ENCODE measurements around the gene NPTXR.

- TF ChIP-seq CTCF (IDR thresholded peaks at IDR 0.05; ENCODE audit: low read depth, low read length, missing input control) (no peak), YY1 (IDR thresholded peaks at IDR 0.05) (no peak), MAX (IDR thresholded peaks at IDR 0.05) (no peak)
- TF ChIP-seq, protein P1, sequence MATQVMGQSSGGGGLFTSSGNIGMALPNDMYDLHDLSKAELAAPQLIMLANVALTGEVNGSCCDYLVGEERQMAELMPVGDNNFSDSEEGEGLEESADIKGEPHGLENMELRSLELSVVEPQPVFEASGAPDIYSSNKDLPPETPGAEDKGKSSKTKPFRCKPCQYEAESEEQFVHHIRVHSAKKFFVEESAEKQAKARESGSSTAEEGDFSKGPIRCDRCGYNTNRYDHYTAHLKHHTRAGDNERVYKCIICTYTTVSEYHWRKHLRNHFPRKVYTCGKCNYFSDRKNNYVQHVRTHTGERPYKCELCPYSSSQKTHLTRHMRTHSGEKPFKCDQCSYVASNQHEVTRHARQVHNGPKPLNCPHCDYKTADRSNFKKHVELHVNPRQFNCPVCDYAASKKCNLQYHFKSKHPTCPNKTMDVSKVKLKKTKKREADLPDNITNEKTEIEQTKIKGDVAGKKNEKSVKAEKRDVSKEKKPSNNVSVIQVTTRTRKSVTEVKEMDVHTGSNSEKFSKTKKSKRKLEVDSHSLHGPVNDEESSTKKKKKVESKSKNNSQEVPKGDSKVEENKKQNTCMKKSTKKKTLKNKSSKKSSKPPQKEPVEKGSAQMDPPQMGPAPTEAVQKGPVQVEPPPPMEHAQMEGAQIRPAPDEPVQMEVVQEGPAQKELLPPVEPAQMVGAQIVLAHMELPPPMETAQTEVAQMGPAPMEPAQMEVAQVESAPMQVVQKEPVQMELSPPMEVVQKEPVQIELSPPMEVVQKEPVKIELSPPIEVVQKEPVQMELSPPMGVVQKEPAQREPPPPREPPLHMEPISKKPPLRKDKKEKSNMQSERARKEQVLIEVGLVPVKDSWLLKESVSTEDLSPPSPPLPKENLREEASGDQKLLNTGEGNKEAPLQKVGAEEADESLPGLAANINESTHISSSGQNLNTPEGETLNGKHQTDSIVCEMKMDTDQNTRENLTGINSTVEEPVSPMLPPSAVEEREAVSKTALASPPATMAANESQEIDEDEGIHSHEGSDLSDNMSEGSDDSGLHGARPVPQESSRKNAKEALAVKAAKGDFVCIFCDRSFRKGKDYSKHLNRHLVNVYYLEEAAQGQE (IDR thresholded peaks at IDR 0.05) = no peak
Measured at GRCh38 chr22:38774496-38775166, 69.2 kb downstream of the NPTXR start.

All from liver (tissue), 2 donors.